Measurements from ENCODE around the gene TCFL5. TPM values are rescaled to one million over a fixed set of nuclear protein-coding genes. Genes with fewer than 3 reads are reported as not detected.

Gene TCFL5
- total RNA-seq, 1 experiment from 2014 or later, result 25.7 TPM

GRCh38 chr20:62832212-62832922, 29.3 kb downstream of the TCFL5 start:
- no peaks in the 10 kb centered on the region for H3K27me3 ChIP-seq (ENCODE audit: control insufficient read depth, insufficient read depth, low read length)
- H3K36me3 ChIP-seq (replicated peaks; ENCODE audit: control insufficient read depth, insufficient read depth, low read length), result peaks cover 5% of the 10 kb centered on the region
- peak; percentile 84 for DNase-seq
- H3K4me3 ChIP-seq (ENCODE audit: insufficient read depth, low read depth, low read length), result no peak overlapping the region

DNA sequence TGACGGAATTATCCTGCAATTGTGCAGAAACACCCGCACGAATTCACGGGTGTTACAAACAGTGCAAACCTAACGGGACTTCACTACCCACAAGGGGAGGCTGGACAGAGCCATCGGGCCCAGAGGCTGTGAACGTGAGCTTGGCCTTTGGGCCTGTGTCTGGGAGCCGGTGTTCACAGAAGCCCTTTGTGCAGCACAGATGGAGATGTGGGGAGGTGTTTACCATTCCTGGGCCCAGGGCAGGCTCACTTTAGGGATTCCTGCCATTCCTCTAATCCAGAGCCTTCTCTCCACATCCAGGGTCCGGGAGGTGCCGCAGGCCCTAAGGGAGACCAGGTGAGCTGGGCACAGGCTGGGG, 29.8 kb downstream of the TCFL5 start:
- Histone ChIP-seq H3K4me3 (ENCODE audit: insufficient read depth, low read depth, low read length) (no peak overlapping the region), H3K27me3 (ENCODE audit: control insufficient read depth, insufficient read depth, low read length) (no peaks in the 10 kb centered on the region), H3K36me3 (replicated peaks; ENCODE audit: control insufficient read depth, insufficient read depth, low read length) (peaks cover 4% of the 10 kb centered on the region)
- peak; percentile 57 for DNase-seq

DNA sequence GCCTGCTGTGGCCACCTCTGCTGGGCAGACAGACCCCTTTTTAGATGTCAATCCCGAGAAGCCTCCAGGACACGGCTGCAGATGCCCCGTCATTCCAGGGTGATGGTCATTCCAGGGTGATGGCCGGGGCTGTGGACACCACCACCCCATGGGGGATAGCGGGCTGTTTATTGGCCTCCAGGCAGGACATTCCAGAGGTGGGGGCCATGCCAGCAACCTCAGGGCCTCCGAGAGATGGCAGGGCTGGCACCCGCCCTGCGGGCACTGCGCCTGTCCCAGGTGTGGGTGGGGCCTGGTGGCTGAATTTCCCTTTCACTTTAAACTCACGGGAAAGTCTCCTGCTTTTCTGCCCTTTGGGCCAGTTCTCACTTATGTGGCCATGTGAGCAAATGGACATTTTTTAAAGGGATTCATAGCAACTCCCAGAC, 30.2 kb downstream of the TCFL5 start:
- no peaks in the 10 kb centered on the region for H3K27me3 ChIP-seq (ENCODE audit: control insufficient read depth, insufficient read depth, low read length)
- no peak overlapping the region for H3K4me3 ChIP-seq (ENCODE audit: insufficient read depth, low read depth, low read length)
- DNase-seq, result peak; percentile 46
- H3K36me3 ChIP-seq (replicated peaks; ENCODE audit: control insufficient read depth, insufficient read depth, low read length), result peaks cover 3% of the 10 kb centered on the region

DNA sequence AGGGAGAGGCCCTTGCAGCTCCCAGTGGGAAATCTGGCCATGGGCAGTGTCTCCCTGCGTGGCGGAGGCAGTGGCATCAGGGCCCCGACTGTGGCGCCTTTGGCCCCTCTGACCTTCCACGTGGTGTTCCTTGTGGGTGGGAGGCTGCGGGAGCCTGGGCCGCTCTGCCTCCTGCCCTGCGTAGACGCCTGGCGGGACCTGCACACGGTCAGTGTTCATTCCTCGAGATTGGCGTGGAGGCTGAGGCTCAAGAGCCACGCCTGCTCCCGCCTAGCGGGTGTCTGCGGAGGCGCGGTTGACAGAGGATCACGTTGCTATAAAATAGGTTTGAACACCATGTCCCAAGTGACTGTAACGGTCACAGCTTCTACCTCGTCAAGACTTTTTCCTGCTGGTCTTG, 30.8 kb downstream of the TCFL5 start:
- Histone ChIP-seq H3K36me3 (replicated peaks; ENCODE audit: control insufficient read depth, insufficient read depth, low read length) (peaks cover 3% of the 10 kb centered on the region), H3K27me3 (ENCODE audit: control insufficient read depth, insufficient read depth, low read length) (no peaks in the 10 kb centered on the region), H3K4me3 (ENCODE audit: insufficient read depth, low read depth, low read length) (no peak overlapping the region)
- peak; percentile 45 for DNase-seq

- H3K27me3 ChIP-seq (ENCODE audit: control insufficient read depth, insufficient read depth, low read length), result no peaks in the 10 kb centered on the region
- peak; percentile 29 for DNase-seq
- H3K36me3 ChIP-seq (replicated peaks; ENCODE audit: control insufficient read depth, insufficient read depth, low read length), result peaks cover 3% of the 10 kb centered on the region
- no peak overlapping the region for H3K4me3 ChIP-seq (ENCODE audit: insufficient read depth, low read depth, low read length)
Measured at GRCh38 chr20:62830251-62830650, 31.4 kb downstream of the TCFL5 start.

DNA sequence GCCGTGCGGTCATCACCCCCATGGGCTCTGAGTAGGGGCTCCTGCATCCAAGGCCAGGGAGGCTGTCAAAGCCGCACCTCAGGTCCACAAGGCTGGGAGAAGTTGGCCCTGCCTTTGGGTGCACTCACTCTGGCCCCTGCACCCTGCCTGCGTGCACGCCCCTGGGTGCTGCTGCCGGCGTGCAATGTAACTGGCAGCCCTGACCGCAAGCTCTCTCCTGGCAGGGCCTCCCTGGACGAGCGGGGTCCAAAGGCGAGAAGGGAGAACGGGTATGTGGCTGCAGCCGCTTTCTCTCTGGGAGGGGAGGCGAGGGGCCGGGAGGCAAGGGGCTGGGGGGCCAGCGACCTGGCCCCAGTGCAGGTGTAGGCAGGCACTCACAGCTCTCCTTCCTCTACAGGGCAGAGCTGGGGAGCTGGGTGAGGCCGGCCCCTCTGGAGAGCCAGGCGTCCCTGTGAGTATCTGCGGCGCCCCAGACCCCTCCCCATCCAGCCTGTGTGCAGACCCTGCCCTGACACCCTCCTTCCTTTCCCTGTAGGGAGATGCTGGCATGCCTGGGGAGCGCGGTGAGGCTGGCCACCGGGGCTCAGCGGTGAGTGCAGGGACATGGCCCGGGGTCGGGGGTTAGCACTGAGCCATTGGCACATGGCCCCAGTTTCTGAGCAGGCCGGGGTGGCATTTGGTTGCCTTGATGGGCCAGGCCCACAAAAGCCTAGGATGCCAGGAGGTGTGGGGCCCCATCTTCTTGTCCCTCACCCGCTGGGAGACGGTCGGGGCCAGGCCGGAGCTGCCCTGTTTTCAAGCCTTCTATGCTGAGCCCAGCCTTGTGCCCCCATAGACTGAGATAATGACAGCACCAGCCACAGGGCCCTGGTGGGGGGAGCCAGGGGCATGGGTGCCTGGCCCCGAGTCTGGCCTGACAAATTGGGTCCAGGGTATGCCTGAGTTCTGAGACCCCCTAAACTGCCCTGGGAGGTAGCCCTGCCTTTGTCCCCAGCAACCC, 32.1 kb downstream of the TCFL5 start:
- H3K36me3 ChIP-seq (replicated peaks; ENCODE audit: control insufficient read depth, insufficient read depth, low read length), result peaks cover 3% of the 10 kb centered on the region
- H3K27me3 ChIP-seq (ENCODE audit: control insufficient read depth, insufficient read depth, low read length), result no peaks in the 10 kb centered on the region
- peak; percentile 41 for DNase-seq
- no peak overlapping the region for H3K4me3 ChIP-seq (ENCODE audit: insufficient read depth, low read depth, low read length)

GRCh38 chr20:62828511-62829230, 33.0 kb downstream of the TCFL5 start:
- peak; percentile 35 for DNase-seq

DNA sequence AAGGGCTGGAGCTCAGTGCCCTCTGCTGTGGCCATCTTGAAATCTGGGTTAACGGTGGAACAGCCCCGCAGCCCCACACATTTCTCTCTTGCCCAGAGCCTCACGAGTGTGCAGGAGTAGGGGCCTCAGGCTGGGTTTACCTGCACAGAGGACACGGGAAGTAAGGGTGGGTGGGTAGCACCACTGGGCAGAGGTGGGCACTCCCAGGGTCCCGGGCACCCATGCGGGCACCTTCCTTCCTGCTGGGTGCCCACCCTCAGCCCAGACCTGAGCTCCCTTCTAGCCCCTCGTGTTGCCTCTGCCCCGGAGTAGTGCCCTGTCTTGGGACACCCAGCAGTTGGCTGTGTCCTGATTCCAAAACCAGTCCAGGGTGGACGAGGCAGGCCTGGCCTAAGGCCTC, 33.6 kb downstream of the TCFL5 start:
- H3K27me3 ChIP-seq (ENCODE audit: control insufficient read depth, insufficient read depth, low read length), result no peaks in the 10 kb centered on the region
- H3K4me3 ChIP-seq (ENCODE audit: insufficient read depth, low read depth, low read length), result no peak overlapping the region
- peaks cover 3% of the 10 kb centered on the region for H3K36me3 ChIP-seq (replicated peaks; ENCODE audit: control insufficient read depth, insufficient read depth, low read length)
- DNase-seq, result no peak

More at GRCh38 chr20:62828511-62829230, 33.0 kb downstream of the TCFL5 start:
- peaks cover 3% of the 10 kb centered on the region for H3K36me3 ChIP-seq (replicated peaks; ENCODE audit: control insufficient read depth, insufficient read depth, low read length)
- H3K4me3 ChIP-seq (ENCODE audit: insufficient read depth, low read depth, low read length), result no peak overlapping the region
- no peaks in the 10 kb centered on the region for H3K27me3 ChIP-seq (ENCODE audit: control insufficient read depth, insufficient read depth, low read length)

DNA sequence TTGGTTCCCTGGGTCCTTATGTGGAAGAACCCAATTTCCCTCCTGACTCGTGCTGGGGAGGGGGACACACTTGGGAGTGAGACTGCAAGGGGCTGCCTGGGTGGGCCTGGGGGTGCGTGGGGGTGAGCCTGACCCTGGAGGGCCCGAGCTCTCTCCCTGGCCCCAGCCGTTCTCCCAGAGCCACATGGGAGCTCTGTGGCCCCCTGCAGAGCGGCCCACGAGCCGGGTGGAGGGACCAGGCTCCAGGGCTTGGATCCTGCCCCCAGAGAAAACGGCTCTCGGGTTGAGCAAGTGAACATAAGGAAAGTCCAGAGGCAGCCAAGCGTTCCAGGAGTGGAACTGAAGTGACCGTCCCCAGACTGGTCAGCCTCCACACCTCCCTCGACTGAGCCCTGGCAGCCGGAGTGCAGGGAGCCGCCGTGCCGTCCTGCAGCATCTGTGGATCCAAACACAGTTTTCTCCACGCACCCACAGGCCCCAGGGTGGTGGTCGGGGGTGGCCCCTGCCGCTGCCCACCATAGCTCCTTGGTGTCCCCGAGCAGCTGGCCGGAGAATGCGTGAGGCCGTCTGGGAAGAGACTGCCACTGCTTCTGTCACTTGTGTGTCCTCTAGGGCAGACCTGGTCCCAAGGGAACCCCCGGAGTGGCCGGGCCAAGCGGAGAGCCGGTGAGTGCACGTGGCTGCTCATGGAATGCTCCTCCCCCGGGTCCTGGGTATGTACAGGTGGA, 34.1 kb downstream of the TCFL5 start:
- H3K27me3 ChIP-seq (ENCODE audit: control insufficient read depth, insufficient read depth, low read length), result no peaks in the 10 kb centered on the region
- H3K4me3 ChIP-seq (ENCODE audit: insufficient read depth, low read depth, low read length), result no peak overlapping the region
- no peak for DNase-seq
- H3K36me3 ChIP-seq (replicated peaks; ENCODE audit: control insufficient read depth, insufficient read depth, low read length), result peaks cover 3% of the 10 kb centered on the region

DNA sequence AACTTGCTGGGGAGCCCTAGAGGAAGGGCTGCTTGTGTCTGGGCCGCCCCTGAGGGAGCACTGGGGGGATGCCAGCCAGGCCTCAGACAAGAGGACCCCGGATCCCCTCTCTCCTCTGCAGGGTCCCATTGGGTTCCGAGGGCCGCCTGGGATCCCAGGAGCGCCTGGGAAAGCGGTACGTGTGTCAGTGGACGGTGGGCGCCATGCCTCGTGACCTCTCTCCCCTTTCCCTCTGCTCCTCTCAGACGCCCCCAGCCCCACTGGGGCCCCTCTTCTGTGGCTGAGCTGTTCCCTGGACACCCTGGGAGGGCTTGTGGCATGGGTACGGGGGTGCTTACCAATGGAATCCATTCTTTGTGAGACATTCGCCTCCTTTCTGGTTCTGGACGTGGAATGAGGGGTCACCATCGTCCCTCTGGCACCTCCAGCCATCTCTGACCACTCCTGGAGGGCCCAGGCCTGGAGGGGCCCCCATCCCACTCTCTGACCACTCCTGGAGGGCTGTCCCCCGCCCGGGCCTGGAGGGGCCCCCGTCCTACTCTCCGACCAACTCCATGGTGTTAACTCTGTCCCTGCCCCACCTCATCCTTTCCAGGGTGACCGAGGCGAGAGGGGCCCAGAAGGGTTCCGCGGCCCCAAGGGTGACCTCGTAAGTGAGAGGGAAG, 34.8 kb downstream of the TCFL5 start:
- DNase-seq, result no peak
- Histone ChIP-seq H3K4me3 (ENCODE audit: insufficient read depth, low read depth, low read length) (no peak overlapping the region), H3K27me3 (ENCODE audit: control insufficient read depth, insufficient read depth, low read length) (no peaks in the 10 kb centered on the region), H3K36me3 (replicated peaks; ENCODE audit: control insufficient read depth, insufficient read depth, low read length) (peaks cover 2% of the 10 kb centered on the region)

- Histone ChIP-seq H3K27me3 (ENCODE audit: control insufficient read depth, insufficient read depth, low read length) (no peaks in the 10 kb centered on the region), H3K36me3 (replicated peaks; ENCODE audit: control insufficient read depth, insufficient read depth, low read length) (no peaks in the 10 kb centered on the region; the same call in none of the 2 replicates), H3K4me3 (ENCODE audit: insufficient read depth, low read depth, low read length) (no peak overlapping the region)
- DNase-seq, result no peak
Measured at GRCh38 chr20:62825986-62826645, 35.5 kb downstream of the TCFL5 start.

- H3K36me3 ChIP-seq (replicated peaks; ENCODE audit: control insufficient read depth, insufficient read depth, low read length), result no peaks in the 10 kb centered on the region; the same call in none of the 2 replicates
- H3K4me3 ChIP-seq (ENCODE audit: insufficient read depth, low read depth, low read length), result no peak overlapping the region; the same call in 1 of the 2 replicates
Measured at GRCh38 chr20:62825333-62825985, 36.2 kb downstream of the TCFL5 start.

More at GRCh38 chr20:62825333-62825985, 36.2 kb downstream of the TCFL5 start:
- no peak for DNase-seq
- no peaks in the 10 kb centered on the region for H3K27me3 ChIP-seq (ENCODE audit: control insufficient read depth, insufficient read depth, low read length)
